RCC 7860 (cell line): ENCODE data around the gene PGGT1B.

Experiments
- DNase-seq: peaks from one replicate; pipeline ENCODE4 v3.0.0-alpha.2; 2015; ENCODE audit warnings: low spot score
- FAIRE-seq: peaks from 2 replicates; lab custom pipeline; 2012; peaks lifted over from hg19 to GRCh38; lab: Jason Lieb, UNC

PGGT1B gene

DNA sequence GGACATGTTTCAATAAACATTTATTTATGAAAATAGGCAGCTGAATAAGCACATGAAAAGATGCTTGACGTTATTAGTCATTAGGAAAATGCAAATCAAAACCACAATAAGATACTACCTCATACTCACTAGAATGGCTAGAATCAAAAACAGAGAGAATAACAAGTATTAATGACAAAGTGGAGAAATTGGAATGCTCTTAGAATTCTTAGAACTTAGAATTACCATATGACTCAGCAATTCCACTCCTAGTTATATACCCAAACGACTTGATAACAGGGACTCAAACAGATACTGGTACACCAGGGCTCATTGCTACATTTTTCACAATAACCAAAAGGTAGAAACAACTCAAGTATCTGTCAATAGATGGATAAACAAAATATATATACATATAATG lies 77.9 kb downstream of the PGGT1B start:
- DNase-seq, result no peak

DNA sequence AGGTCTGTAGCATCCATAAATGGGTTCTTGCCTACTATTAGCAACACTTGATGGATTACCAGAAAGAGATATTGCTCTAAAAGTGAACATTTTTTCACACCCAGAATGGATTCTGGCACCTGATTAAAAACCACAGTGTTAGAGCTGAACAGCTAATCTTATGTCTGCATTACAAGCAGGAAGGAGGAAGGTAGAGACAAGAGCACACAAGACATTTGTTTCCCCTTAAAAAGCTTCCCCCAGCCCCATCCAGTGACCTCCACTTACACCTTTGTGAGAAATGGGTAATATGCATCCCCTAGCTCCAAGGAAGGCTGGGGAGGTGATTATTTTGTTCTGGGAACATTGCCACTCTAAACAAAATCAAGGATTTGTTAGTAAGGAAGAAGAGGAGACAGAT lies 80.9 kb downstream of the PGGT1B start:
- no peak for DNase-seq
- FAIRE-seq, result no peak

More for the DNA sequence above, 77.9 kb downstream of the PGGT1B start:
- no peak for FAIRE-seq

GRCh38 chr5:115180165-115180709 lies 82.4 kb downstream of the PGGT1B start:
- no peak for FAIRE-seq
- no peak for DNase-seq

- no peak for DNase-seq
- no peak for FAIRE-seq
These were observed 83.1 kb downstream of the PGGT1B start for GRCh38 chr5:115179394-115180164.

DNA sequence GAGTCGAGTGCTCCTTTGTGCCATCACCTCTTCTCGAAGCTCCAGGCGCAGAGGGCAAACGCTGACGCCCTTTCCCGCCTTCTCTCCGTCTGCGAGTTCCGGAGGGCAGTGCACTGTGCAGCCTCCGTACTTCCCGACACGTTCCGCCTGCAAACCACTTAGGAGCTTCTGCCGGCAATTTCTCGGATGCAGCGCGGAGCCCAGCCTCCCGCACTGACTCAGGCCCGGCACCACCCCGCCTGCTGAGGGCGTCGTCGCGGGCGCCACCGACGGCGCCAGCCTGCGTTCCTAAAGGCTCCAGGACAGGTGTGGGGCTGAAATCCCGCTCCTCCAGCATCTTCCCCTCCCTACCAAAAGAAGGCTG lies 83.7 kb downstream of the PGGT1B start:
- no peak for FAIRE-seq
- no peak for DNase-seq

DNA sequence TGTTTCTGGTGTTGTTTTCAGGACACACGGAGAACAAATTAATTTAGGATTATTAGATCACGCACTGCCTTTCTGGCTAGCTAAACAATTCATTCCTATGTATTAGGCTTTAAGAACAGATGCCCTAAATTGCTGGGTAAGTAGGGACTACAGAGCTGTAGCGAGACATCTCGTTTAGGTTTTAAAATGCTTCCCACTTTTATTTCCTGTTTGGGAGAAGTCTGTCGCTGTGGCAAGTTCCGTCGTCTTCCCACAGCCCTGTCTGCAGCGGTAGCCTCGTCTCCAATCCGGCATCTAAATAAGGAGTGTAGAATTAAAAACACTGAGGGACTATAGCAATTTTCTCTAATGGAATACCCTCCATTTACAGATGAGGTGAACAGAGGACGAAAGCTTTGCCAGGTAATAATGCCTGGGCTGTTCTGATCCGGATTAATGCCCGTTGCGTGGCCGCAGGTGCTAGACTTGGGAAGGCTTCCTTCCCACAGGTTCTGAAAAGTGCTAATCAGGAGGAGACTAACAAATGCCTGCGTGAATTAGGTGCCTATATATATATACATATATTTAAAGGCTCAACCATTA lies 91.7 kb downstream of the PGGT1B start:
- no peak for FAIRE-seq
- DNase-seq, result no peak

DNA sequence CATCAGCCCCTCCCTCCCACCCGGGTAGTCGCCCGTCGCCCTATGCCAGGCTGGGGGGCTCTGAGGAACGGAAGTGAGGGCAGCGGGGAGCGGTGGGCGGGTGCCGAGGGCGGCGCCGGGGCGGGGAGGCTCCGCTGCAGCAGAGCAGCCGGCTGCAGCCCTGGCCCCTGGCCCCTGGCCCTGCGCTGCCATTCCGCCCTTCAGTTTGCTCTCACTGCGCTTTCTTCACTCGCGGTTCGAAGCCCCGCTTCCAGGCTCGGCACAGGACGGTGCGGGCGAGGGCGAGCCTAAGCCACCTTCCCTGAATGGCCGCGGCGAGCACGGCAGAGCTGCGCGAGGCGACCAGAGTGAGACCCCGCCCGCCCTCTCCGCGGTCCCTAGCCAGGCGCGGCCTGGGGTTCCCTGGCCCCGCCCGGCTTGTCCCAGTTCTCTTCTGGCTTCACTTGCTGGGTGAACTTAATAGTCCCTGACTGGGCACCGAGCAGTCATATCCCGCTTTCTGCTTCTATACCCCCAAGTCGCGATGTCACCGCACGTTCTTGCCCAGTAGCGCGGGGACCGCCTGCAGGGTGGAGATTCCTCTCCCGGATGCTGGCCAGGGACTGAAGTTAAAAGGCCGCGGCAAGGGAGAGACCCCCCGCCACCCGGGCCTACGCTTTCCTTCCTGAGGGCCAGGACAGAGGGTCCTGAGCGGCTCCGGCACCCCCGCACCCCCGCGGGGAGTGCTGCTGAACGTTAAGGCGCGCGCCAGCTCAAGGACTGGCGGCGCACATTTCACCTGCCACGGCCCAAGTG lies 92.3 kb downstream of the PGGT1B start:
- DNase-seq (no peak), FAIRE-seq (no peak)

DNA sequence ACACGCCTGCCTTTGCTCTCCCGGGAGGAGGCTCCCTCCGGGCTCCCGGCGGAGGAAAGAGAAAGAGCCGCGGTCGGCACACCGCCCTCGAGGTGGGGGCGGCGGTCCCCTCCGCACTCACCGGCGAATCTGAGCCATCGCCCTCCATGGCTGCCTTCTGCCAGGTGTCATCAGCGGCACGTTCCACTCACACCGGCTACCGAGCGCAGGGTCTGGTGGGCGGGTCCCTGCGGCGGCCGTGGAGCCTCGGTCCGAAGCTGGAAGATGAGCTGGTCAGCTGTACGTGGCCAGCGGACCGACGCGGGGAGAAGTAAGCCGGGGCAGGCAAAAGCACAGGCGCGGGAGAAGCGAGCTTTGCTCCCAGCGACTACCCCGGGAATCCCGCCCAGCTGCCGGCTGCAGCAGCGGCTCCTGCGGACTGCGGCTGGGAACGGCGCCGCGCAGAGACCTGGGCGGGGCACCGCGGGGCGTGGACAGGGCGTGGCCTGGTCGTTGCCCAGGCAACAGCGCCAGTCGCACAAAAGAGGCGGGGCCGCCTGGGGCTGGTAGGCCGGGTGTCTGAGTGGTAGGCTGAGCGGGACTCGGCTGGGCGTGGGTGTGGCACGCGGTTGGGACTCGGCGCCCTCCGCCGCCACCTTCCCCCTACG lies 93.1 kb downstream of the PGGT1B start, which contains the start of gene TRIM36:
Gene TRIM36 (minus strand): TSS at position 422 of the 647 bp plus-strand sequence. CDS start 274 bp downstream, at position 148.
- peak; percentile 90 for DNase-seq
- FAIRE-seq, result no peak

GRCh38 chr5:115168829-115169486 lies 93.7 kb downstream of the PGGT1B start:
- FAIRE-seq (no peak), DNase-seq (no peak)

- DNase-seq (no peak), FAIRE-seq (no peak)
These were observed 95.8 kb downstream of the PGGT1B start for GRCh38 chr5:115166744-115167393.

DNA sequence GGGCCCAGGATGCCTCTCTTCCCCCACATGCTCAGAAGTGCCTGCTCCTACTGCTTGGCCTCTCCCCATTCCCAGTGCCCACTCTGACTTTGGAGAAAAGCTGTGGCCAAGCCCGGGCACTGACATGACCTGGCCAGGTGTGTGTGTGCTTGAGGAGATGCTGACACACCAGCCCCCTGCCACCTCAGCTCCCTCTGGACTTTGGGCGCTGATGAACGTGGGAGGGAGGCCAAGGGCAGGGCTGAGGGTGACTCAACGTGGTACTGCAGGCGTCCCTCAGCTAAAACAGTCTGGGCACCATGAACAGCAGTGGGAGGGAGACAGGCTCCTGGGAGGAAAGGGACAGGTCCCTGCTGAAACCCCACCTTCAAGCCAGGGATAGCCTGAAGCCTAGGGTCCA lies 96.9 kb downstream of the PGGT1B start:
- DNase-seq (no peak), FAIRE-seq (no peak)

GRCh38 chr5:115160975-115161475 lies 101.7 kb downstream of the PGGT1B start:
- FAIRE-seq, result no peak
- DNase-seq, result no peak
